ENCODE results near the gene HS3ST5. TPM values are rescaled to one million over a fixed set of nuclear protein-coding genes. Genes with fewer than 3 reads are reported as not detected.

Gene HS3ST5
- total RNA-seq, 1 experiment from 2014 or later: 0.29 TPM

DNA sequence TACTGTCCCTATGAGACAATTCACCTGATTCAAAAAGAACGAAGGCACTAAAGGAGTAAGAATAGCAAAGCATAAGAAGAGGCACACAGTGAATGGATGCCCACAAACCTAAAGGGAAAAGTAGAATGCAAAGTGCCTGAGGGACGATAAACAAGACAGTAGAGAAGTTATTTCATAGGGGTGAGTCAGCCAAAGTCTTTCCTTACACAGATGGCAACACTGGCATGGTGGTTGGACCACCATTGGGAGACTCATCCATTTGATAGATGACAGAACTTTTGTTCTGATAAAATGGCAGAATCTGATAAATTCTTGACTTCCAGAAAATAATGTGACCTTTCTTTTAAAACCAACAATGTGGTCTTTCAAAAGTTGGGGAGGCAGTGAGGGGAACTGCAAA, 223.8 kb downstream of the HS3ST5 start:
- Mint-ChIP-seq H3K4me3 (ENCODE audit: unreplicated experiment) (no peak overlapping the region), H3K9me3 (ENCODE audit: unreplicated experiment) (no peaks in the 10 kb centered on the region), H3K36me3 (ENCODE audit: insufficient read depth, unreplicated experiment) (no peaks in the 10 kb centered on the region), H3K4me1 (ENCODE audit: low read depth, unreplicated experiment) (peaks cover 13% of the 10 kb centered on the region), H3K27me3 (ENCODE audit: insufficient read depth, unreplicated experiment) (no peaks in the 10 kb centered on the region), H3K27ac (ENCODE audit: unreplicated experiment) (no peak overlapping the region)
- Histone ChIP-seq H3K36me3 (ENCODE audit: control insufficient read depth, insufficient read depth, low read length) (no peaks in the 10 kb centered on the region), H3K4me3 (ENCODE audit: low read depth, low read length) (no peak overlapping the region), H3K27me3 (replicated peaks; ENCODE audit: control insufficient read depth, insufficient read depth, low read length) (no peaks in the 10 kb centered on the region), H3K9me3 (no peaks in the 10 kb centered on the region), H3K4me1 (peaks cover 16% of the 10 kb centered on the region)
- ChIA-PET CTCF (interaction anchor here (0.6 kb wide), 1 partner anchor 89 kb away, joined by 4 read pairs; no protein-coding TSS in a partner anchor), POLR2A (no interaction called here)
- no peak for DNase-seq
- intact Hi-C loops (cut with micrococcal nuclease; ENCODE audit: unreplicated experiment): no loop called here
- TF ChIP-seq, protein P1, sequence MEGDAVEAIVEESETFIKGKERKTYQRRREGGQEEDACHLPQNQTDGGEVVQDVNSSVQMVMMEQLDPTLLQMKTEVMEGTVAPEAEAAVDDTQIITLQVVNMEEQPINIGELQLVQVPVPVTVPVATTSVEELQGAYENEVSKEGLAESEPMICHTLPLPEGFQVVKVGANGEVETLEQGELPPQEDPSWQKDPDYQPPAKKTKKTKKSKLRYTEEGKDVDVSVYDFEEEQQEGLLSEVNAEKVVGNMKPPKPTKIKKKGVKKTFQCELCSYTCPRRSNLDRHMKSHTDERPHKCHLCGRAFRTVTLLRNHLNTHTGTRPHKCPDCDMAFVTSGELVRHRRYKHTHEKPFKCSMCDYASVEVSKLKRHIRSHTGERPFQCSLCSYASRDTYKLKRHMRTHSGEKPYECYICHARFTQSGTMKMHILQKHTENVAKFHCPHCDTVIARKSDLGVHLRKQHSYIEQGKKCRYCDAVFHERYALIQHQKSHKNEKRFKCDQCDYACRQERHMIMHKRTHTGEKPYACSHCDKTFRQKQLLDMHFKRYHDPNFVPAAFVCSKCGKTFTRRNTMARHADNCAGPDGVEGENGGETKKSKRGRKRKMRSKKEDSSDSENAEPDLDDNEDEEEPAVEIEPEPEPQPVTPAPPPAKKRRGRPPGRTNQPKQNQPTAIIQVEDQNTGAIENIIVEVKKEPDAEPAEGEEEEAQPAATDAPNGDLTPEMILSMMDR (IDR thresholded peaks at IDR 0.05; ENCODE audit: insufficient read depth in 1 of 2, low read depth in 1 of 2, low read length in 1 of 2, severe bottlenecking in 1 of 2, unreplicated experiment in 1 of 2): no peak
- no TSS peak for BruUV-seq (replicated peaks)

DNA sequence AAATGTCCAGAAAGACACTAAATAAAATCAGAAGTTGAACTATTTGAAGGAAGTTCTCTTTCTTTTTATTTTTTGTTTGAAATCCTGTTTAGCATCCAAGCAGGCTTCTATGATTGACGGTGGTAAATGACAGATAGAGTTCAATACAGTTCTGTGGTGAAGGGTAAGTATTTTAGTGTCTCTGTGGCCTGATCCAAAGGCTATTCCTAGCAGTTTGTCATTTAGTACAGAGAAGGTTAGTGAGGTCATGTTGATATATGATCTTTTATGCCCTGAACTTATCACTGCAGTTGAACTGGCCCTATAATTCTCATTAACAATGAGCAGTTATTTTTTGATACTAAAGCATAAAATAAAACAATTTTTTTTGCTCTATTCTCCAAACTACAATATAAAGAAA, 227.2 kb downstream of the HS3ST5 start:
- Mint-ChIP-seq H3K27me3 (ENCODE audit: insufficient read depth, unreplicated experiment) (no peaks in the 10 kb centered on the region), H3K4me1 (ENCODE audit: low read depth, unreplicated experiment) (no peaks in the 10 kb centered on the region), H3K36me3 (ENCODE audit: insufficient read depth, unreplicated experiment) (no peaks in the 10 kb centered on the region), H3K9me3 (ENCODE audit: unreplicated experiment) (no peaks in the 10 kb centered on the region), H3K27ac (ENCODE audit: unreplicated experiment) (no peak overlapping the region), H3K4me3 (ENCODE audit: unreplicated experiment) (no peak overlapping the region)
- Histone ChIP-seq H3K27me3 (replicated peaks; ENCODE audit: control insufficient read depth, insufficient read depth, low read length) (no peaks in the 10 kb centered on the region), H3K4me1 (no peaks in the 10 kb centered on the region), H3K9me3 (no peaks in the 10 kb centered on the region), H3K4me3 (ENCODE audit: low read depth, low read length) (no peak overlapping the region), H3K36me3 (ENCODE audit: control insufficient read depth, insufficient read depth, low read length) (no peaks in the 10 kb centered on the region)
- no peak for DNase-seq
- ChIA-PET CTCF (no interaction called here), POLR2A (no interaction called here)
- intact Hi-C loops (cut with micrococcal nuclease; ENCODE audit: unreplicated experiment): no loop called here
- no TSS peak for BruUV-seq (replicated peaks)
- TF ChIP-seq, protein P1 (IDR thresholded peaks at IDR 0.05; ENCODE audit: insufficient read depth in 1 of 2, low read depth in 1 of 2, low read length in 1 of 2, severe bottlenecking in 1 of 2, unreplicated experiment in 1 of 2): no peak

DNA sequence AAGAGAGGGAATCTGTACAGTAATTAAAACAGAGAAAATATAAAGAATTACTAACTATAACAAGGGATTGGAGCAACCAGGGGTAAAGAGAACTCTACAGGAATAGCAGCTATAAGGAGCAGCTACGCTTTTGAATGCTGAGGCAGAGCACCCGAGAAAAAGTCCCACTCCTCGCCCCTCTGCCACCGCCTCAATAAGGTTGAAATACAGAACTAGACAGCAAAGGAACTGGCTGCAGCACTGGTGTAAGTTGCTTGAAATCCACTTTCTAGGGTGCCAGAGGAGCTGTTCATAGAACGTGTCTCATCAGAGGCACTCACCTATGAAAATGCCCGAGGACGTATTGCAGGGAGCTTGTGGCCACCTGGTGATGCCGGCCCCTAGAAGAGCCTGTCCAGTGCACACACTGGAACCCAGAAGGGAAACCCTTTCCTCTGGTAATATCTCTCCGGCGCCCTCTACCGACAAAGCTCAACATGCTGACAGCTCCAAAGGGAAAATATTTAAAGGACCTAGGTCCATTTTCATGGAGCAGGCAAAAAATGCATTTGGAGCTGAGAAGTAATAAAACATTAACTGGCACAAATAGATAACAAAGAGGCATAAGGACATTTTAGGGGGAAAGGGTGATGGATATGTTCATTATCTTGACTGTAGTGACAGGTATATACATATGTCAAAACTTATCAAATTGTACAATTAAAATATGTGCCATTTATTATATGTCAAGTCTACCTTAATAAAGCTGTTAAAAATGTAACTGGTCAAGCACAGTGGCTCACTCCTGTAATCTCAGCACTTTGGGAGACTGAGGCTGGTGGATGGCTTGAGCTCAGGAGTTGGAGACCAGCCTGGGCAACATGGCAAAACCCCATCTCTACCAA, 234.5 kb downstream of the HS3ST5 start:
- H3K27me3 Mint-ChIP-seq (ENCODE audit: insufficient read depth, unreplicated experiment): no peaks in the 10 kb centered on the region

More for the DNA sequence above, 234.5 kb downstream of the HS3ST5 start:
- ChIA-PET POLR2A (interaction anchor here (0.6 to 0.9 kb wide), 3 partner anchors 113 to 173 kb away, joined by 3 to 4 read pairs (median 4); no protein-coding TSS in a partner anchor), CTCF (interaction anchor here (0.7 to 2.1 kb wide), 9 partner anchors 16 to 196 kb away, joined by 3 to 54 read pairs (median 6); no protein-coding TSS in a partner anchor)
- H3K9me3 Mint-ChIP-seq (ENCODE audit: unreplicated experiment): no peaks in the 10 kb centered on the region
- no TSS peak for BruUV-seq (replicated peaks)
- no peaks in the 10 kb centered on the region for H3K36me3 Mint-ChIP-seq (ENCODE audit: insufficient read depth, unreplicated experiment)
- Histone ChIP-seq H3K4me1 (peaks cover 5% of the 10 kb centered on the region; the same call in 1 of the 2 replicates), H3K9me3 (no peaks in the 10 kb centered on the region), H3K36me3 (ENCODE audit: control insufficient read depth, insufficient read depth, low read length) (no peaks in the 10 kb centered on the region), H3K27me3 (replicated peaks; ENCODE audit: control insufficient read depth, insufficient read depth, low read length) (no peaks in the 10 kb centered on the region), H3K4me3 (ENCODE audit: low read depth, low read length) (no peak overlapping the region)
- DNase-seq: peak; percentile 85 to 87
- intact Hi-C loops (cut with micrococcal nuclease; ENCODE audit: unreplicated experiment): loop anchor here (1.0 to 10.0 kb wide), 6 partner anchors 37 to 416 kb away; partner anchors contain the start of gene HS3ST5
- H3K4me1 Mint-ChIP-seq (ENCODE audit: low read depth, unreplicated experiment): peaks cover 13% of the 10 kb centered on the region
- TF ChIP-seq, protein P1 (IDR thresholded peaks at IDR 0.05; ENCODE audit: insufficient read depth in 1 of 2, low read depth in 1 of 2, low read length in 1 of 2, severe bottlenecking in 1 of 2, unreplicated experiment in 1 of 2): peak; percentile 76 to 79
- no peak overlapping the region for H3K4me3 Mint-ChIP-seq (ENCODE audit: unreplicated experiment)
- H3K27ac Mint-ChIP-seq (ENCODE audit: unreplicated experiment): no peak overlapping the region
